GM18861 (cell line): Measurements from ENCODE around the gene SPG11.
"Not testable (repeated sequence)": the region's sequence is repeated elsewhere in the genome, so short reads cannot be mapped to it uniquely, and the experiment has no call there.

Source experiments
- ATAC-seq: cut with Tn5 transposase; IDR thresholded peaks from one replicate; pipeline ENCODE4 v1.9.1; 2021; ENCODE audit not compliant: unreplicated experiment

The SPG11 gene

DNA sequence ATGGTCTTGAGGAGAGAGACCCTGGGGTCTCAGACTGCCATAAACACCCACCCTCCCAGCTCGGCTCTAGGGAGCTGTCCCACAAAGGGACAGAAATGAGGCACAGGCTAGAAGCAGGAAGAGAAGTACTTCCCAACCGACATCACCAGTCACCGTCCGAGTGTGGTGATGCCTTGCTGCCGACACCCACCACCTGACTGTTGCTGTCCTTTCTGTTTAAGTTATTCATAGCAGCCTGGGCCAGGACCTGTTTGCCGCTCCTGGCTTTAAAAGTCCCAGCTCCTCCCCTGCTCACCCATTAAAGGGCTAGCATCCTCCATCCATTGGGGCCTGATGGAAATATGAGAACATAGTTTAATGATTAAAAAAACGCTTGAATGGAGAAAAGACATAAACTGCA, 13.2 kb upstream of the SPG11 start:
- no peak for ATAC-seq

DNA sequence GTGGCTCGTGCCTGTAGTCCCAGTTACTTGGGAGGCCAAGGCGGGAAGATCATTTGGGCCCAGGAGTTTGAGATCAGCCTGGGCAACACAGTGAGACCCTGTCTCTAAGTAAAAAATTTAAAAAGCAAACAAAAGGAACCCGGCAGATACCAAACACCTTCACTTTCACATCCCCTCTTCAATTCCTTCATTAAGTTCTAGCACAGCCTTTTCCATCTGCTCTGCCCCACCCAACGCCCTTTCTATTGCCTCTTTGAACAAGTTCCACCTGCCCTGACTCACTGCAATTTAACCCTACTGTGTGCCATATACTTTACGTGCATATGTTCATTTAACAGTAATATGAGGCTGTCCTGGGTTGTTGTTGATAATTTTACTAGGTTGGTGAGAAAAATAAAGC, 12.4 kb upstream of the SPG11 start:
- ATAC-seq, result no peak

DNA sequence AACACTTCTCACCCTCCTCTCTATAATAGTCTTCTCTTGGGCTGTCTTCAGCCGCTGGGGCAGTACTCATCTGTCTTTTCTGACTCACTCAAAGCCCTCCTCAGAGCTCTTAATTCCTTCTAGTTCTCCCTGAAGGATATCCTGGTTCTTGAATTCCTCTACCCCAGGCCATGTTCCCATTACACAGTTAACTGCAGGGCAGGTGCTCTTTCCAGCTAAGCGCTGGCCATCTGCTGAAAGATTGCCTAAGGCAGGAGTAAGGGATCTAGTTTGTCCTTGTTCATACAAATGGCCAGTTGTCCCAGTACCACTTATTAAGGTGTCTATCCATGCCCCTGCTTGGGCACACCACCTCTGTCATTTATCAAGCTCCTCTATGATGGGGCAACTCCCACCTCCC, 10.2 kb upstream of the SPG11 start:
- no peak for ATAC-seq

DNA sequence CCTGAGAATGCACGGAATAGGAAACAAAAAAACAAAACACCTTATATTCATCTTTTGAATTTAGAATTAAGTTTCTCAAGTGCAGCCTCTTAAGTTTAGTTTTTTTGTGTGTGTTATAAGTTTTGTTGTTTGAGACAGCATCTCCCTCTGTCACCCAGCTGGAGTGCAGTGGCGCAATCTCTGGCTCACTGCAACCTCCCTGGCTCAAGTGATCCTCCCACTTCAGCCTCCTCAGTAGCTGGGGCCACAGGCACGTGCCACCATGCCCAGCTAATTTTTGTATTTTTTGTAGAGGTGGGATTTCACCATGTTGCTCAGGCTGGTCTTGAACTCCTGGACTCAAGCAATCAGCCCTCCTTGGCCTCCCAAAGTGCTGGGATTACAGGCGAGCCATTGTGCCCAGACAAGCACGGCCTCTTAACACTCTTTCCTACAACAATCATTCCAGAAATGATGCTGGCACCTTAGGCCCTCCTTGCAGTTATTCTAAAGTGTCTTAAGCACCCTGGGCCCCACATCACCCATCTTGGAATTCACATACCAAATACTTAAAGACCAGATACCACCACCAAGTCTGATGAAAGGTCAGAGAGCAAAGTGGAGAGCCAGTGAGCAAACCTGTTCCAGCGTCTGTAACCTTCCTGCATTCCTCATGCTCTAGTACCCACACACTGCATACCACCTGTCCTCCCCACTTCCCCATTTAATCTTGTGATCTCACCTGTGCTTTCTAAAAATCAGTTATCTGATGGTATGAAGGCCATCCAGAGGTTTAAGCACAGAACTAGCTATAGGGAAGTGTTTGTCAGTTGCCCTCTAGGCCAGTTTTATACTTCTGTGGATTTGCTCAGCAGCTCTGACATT, 6.9 kb upstream of the SPG11 start:
- ATAC-seq, result no peak

DNA sequence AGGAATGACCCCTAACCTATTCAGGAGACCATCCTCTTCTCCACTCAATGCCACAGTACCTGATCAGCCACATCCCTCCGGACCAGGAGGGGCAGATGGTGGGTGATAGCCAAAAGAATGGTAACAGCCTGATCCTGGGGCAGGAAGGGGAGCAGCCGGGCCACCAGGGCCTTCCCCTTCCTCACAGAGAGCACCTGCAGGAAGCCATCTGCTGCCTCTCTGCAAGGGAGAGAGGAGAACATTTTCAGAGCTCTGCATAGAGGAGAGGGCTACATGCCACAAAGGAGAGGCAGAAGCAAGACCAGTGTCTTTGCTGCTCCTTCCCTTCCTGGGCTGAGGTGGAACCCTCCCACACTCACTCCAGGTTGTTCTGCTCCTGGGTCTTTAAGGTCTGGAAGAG, 5.5 kb upstream of the SPG11 start:
- ATAC-seq, result no peak

DNA sequence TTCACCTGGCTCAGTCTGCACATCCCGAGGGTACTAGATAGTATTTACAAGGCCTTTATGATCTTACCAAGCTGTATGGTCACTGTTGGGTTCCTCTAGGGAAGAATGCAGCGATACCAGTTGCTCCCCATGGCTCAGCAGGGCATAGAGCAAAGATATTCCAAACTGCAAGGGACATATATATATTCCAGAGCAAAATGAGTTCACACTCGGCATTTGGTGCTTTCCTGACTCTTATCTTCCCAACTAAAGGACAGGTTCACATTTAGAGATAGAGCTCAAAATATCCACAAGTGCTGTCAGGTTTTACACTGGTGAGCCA, 3.5 kb upstream of the SPG11 start:
- ATAC-seq, result no peak

DNA sequence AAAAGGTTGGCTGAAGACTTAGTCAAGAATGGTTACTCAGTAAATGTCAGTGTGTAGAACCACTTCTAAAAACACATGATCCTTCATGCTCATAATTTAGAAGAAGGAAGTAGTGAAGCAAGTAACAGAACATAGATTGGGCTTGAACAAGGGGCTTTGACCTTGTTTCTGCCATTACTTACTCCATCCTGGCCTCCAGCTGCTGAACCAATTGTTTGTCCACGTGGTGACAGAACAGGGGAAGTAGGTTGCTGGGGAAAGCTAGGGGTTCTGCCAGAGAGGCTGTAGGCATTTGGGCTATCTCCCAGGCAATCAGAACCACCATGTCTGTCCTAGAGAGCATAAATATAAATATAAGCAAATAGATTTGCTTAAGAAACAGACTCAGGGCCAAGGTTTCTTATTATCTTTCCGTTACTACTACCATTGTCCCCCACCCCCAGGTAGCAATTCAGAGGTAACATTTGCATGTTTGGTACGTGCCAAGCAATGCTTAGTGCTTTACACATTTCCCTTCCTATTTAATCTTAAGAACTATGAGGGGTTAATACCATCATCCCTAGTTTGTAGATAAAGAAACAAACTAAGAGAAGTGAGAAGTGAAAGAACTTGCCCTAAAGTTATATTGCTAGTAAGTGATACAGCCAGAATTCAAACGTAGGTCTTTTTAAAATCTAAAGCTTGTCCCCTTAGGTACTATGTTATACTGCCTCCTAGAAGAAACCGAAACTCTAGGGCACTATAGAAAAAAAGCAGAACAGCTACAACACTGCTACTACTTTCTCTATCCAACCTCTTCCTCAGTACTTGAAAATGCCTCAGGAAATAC, 3.0 kb upstream of the SPG11 start:
- ATAC-seq, result no peak

DNA sequence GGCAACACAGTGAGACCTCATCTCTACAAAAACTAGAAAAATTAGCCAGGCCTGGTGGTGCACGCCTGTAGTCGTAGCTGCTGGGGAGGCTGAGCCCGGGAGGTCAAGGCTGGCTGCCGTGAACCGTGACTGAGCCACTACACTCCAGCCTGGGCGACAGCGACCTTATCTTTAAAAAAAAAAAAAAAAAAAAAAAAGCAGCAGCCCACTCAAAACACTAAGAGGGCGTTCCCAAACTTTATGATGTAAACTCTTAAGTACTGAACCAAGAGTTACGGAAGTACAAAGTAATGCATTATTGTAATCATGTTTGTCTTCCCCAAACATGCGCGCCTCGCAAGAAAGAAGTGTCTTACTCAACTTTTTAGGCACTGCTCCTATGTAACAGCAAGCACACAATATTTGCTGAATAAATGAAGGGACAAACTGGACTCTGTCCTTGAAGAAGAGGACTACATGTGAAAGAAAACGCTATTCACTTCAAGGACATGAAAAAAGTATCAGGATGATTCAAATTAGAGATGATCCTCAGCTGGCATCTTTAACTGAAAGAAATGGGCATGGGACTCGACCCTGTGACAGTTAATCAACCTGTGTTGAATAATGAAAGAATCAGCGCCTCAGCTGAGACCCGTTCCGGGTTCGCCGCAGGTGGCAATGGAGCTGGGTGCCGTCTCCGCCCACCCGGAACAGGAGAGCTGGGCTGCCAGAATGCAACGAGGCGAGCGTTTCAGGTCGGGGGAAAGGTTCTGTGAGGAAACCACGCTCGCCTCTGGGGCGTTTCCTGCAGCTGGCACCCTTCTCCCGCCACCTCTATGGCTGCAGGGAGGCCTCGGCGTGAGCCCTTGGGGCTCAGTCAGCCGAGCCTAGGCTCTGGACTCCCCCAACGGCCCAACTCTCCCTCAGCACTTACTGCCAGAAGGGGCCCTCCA, 718 bp downstream of the SPG11 start:
- peak; percentile 41 for ATAC-seq

DNA sequence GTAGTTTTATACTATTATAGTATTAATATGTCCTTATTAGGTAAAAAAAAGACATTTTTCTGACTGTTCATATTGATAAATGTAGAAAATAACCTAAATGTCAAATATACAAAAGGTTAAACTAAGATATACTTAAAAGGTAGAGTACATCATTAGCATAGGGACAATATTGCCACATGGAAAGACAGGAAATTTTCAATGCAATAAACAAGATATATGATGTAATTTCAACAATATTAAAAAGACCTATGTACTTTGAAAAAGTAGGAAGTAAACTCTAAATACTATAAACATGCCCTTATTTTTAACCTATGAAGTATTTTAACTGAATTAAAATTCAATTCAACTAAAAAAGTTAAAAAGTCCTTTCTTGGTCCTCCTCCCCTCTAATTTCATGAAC, 1.9 kb downstream of the SPG11 start:
- ATAC-seq, result no peak

DNA sequence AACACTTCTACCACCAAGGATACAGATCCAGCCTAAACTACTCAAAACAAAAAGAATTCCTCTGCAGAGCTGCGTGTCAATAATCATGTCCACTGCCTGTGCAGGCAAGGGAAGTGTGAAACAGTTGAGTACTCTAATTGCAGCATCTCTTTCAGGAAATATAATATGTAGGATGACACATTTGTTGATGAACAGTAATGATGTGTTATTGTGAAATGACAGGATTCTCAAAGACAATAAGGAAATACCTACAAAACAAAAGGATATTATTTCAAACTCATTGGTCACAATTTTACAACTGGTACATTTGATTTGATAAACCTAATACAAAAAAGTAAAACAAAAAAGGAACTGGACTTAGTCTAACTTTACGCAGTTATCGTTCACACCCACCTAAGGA, 4.4 kb downstream of the SPG11 start:
- ATAC-seq, result no peak

DNA sequence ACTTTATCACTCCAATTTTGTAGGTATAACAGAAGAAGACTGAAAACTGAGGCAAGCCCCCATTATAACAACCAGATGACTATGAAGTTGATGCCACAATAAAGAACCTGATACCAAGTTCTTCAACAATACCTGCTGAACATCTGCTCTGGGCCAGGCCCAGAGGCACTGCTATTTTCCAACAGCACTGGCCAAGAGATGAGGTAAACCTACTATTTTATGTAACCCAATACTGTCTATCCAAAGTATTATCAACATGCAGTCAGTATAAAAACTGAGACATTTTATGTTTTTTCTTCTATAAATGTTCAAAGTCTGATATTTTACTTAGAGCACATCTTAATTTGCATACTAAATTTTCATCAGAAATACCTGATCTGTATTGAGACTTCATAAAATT, 6.1 kb downstream of the SPG11 start:
- no peak for ATAC-seq

DNA sequence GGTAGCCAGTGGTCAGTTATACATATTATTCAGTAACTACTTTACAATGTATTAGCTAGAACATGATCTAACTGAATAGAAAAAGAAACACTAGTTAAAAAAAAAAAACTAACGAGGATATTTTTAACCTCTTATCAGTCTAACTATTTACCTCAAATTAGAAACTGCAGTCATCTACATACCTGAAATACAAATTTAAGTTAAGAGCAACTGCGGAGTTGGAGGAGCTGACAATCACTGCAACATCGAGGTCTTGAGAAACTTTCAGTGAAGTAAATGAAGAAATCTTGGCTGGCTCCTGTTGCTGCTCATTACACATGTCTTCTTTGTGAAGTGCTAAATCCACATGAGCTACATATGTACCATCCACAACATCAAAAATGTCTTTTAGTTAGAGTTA, 6.5 kb downstream of the SPG11 start:
- no peak for ATAC-seq

DNA sequence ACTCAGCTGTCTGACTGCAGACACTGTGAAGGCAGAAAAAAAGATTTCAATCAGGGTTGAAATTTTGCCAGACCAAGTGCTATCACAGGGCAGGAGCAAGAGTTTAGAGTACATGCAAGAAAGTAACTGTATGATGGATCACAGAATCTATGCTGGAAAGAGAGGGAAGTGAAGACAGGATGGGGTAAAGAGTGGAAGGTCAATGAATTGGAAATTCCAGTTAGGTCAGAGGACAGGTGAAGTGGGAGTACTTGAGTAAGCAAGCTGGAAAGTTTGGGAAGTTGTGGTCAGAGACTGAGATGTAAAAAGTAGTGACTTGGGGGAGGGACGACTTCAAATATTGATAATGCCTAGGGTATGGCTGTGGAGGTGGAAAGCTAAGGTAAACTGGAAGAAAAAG, 7.2 kb downstream of the SPG11 start:
- no peak for ATAC-seq

DNA sequence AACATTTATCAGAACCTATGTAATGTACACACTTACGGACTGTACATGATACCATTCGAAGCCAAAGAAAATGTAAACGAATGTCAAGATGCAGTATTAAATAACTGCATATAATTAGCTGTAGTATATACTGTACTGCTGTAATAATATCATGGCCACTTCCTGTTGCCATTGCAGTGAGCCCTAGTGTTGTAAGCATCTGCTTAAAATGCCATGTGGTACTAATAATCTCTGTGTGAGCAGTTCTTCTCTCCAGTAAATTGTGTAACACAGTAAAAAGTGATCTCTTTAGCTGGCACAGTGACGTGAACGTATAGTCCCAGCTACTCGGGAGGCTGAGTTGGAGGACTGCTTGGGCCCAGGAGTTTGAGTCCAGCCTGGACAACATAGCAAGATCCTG, 8.6 kb downstream of the SPG11 start:
- ATAC-seq, result no peak

DNA sequence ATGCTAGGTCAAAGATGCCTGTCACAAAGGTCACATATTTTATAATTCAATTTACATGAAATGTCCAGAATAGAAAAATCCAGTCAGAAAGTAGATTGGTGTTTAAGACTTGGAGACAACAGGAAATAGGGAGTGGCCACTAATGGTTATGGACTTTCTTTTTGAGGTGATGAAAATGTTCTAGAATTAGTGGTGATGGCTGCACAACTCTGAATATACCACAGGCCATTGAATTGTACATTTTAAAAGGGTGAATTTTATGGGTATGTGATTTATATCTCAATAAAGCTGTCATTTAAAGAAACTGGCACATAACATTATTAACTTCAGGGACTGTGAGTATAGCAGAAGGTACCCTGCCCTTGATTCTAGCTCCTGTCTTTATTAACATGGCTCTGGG, 15.8 kb downstream of the SPG11 start:
- ATAC-seq, result no peak

DNA sequence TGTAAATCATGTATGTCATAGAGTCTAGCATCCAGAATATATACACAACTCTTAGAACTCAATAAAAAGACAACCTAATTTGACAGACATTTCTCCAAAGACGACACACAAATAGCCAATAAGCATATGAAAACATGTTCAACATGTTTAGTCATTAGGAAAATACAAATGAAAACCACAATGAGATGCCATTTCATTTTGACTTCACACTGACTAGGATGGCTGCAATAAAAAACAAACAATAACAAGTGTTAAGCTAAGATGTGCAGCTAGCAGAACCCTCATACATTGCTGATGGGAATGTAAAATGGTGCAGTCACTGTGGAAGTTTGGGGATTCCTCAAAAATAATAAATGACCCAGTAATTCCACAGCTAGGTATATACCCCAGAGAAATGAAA, 16.4 kb downstream of the SPG11 start:
- no peak for ATAC-seq

DNA sequence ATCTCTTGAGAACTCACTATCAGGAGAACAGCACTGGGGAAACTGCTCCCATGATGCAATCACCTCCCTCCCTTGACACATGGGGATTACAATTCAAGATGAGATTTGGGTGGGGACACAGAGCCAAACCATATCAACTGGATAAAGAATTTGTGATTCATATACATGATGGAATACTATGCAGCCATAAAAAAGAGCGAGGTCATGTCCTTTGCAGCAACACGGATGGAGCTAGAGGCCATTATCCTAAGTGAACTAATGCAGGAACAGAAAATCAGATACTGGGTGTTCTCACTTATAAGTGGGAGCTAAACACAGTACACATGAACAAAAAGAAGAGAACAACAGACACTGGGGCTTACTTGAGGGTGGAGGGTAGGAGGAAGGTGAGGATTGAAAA, 17.0 kb downstream of the SPG11 start:
- ATAC-seq, result no peak

DNA sequence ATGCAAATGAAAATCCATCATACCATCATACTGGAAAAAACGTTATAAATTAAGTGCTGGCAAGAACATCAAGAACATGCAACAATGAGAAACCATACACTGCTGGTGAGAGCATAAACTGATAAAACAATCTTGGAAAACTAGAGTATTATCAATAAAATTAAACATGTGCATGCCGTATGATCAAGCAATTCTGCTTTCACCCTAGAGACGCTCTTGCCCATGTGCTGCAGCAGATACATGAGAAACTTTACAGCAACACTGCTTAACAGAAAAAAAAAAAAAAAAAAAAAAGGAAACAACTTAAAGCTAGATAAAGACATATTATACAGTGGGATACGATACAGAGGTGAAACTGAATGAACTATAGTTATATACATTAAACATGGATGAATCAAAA, 21.8 kb downstream of the SPG11 start:
- no peak for ATAC-seq

DNA sequence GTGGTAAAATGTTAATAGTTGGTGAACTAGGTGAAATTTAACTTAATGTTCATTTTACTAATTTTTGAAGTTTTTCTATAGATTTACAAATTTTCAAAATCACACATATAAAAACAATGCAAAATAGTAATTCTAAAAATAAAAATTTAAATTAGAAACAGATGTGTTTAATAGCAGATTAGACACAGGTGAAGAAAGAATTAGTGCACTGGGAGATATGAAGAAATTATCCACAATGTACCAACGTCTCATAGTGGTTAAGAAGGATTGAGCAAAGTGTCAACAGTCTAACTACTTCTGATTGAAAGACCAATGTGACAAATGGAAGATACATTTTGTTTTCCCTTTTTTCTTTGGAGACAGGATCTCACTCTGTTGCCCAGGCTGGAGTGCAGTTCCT, 26.5 kb downstream of the SPG11 start:
- no peak for ATAC-seq

DNA sequence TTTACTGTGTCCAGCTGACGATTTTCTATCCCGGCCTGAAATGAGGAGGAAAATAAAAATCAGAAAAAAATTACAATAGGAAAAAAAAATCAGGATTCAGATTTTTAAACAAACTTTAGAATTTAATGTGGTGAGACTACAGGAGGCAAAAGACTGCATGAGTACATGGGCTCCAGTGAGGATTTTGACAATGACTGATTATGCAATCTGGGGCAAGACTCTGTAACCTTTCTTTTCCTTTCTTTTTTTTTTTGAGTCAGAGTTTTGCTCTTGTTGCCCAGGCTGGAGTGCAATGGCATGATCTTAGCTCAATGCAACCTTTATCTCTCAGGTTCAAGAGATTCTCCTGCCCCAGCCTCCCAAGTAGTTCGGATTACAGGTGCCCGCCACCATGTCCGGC, 29.9 kb downstream of the SPG11 start:
- no peak for ATAC-seq

DNA sequence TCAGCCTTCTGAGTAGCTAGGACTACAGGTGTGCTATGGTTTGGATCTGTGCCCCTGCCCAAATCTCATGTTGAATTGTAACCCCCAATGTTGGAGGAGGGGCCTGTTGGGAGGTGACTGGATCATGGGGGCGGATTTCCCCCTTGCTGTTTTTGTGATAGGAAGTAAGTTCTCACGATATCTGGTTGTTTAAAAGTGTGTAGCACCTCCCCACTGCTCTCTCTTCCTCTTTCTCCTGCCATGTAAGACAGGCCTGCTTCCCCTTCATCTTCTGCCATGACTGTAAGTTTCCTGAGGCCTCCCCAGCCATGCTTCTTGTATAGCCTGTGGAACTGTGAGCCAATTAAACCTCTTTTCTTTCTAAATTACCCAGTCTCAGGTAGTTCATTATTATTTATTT, 38.2 kb downstream of the SPG11 start:
- not testable (repeated sequence) for ATAC-seq

DNA sequence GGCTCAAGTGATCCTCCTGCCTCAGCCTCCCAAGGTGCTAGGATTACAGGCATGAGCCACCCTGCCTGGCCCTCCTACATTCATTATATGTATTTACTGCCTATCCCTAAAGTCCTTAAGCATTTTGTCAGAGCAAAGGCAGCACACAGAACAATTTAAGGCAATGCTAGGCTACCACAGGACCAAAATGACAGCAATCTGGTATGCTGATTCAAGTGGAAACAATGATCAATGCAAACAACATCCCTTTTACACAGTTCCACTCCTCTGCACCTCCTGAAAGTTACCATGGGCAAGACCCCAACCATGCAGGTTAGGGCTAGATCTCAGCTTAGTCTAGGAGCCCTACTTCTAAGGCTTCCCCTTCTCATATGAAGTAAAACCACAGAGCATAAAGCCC, 40.3 kb downstream of the SPG11 start:
- no peak for ATAC-seq
